ENCODE results near the gene ACSBG1.

DNA sequence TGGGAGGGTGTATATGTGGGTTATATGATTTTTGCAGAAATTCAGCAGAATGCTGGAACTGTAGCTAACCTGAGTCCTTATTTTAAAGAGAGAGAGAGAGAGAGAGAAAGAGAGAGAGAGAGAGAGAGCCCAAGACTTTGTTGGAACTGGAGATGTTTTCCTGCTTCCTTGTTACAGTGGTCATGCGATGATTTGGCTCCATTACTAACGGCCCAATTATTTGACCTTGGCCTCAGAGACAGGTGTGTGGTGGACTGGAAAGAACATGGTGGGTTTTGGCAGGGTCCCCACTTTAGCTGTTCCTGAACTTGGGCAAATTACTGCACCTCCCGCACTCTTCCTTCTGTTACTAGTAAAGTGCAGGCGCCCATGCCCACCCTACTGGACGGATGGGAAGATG, 14.8 kb upstream of the ACSBG1 start:
- TF ChIP-seq, protein P1, sequence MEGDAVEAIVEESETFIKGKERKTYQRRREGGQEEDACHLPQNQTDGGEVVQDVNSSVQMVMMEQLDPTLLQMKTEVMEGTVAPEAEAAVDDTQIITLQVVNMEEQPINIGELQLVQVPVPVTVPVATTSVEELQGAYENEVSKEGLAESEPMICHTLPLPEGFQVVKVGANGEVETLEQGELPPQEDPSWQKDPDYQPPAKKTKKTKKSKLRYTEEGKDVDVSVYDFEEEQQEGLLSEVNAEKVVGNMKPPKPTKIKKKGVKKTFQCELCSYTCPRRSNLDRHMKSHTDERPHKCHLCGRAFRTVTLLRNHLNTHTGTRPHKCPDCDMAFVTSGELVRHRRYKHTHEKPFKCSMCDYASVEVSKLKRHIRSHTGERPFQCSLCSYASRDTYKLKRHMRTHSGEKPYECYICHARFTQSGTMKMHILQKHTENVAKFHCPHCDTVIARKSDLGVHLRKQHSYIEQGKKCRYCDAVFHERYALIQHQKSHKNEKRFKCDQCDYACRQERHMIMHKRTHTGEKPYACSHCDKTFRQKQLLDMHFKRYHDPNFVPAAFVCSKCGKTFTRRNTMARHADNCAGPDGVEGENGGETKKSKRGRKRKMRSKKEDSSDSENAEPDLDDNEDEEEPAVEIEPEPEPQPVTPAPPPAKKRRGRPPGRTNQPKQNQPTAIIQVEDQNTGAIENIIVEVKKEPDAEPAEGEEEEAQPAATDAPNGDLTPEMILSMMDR (IDR thresholded peaks at IDR 0.05; ENCODE audit: insufficient read depth, low read length, poor library complexity, severe bottlenecking), result no peak
- no peak for TF ChIP-seq EZH2phosphoT487 (conservative IDR thresholded peaks at IDR 0.05; ENCODE audit: low read length)

Measured in SU-DHL-6 (cell line).